H9 (cell line): ENCODE data around the gene HSPG2. TPM values are rescaled to one million over a fixed set of nuclear protein-coding genes. Genes with fewer than 3 reads are reported as not detected.

Experiments
- DNase-seq: peaks from one replicate; pipeline ENCODE4 v3.0.0-alpha.2; 2017
- H2AFZ ChIP-seq: one replicate; pipeline ENCODE4 v1.6.1; 2013; ENCODE audit warnings: mild to moderate bottlenecking, low read length, control low read depth, moderate library complexity
- H2AK5ac ChIP-seq: 2 replicates; pipeline ENCODE4 v1.6.1; 2013; ENCODE audit warnings: low read length, control low read depth, mixed read lengths; ENCODE audit not compliant: insufficient read length
- H2BK120ac ChIP-seq: one replicate; pipeline ENCODE4 v1.6.1; 2013; ENCODE audit warnings: low read depth, mild to moderate bottlenecking, low read length, control low read depth, inconsistent platforms; ENCODE audit not compliant: poor library complexity, severe bottlenecking
- H2BK12ac ChIP-seq: 2 replicates; pipeline ENCODE4 v1.6.1; 2013; ENCODE audit warnings: low read length, control low read depth, mixed read lengths, low read depth; ENCODE audit not compliant: insufficient read length
- H2BK15ac ChIP-seq: 2 replicates; pipeline ENCODE4 v1.6.1; 2013; ENCODE audit warnings: low read depth, low read length, control low read depth
- H2BK20ac ChIP-seq: one replicate; pipeline ENCODE4 v1.6.1; 2013; ENCODE audit warnings: low read depth, mild to moderate bottlenecking, low read length, control low read depth, inconsistent platforms; ENCODE audit not compliant: poor library complexity, severe bottlenecking
- H2BK5ac ChIP-seq: 2 replicates; pipeline ENCODE4 v1.6.1; 2013; ENCODE audit warnings: low read length, control low read depth, mixed read lengths; ENCODE audit not compliant: insufficient read length
- H3K14ac ChIP-seq: 2 replicates; pipeline ENCODE4 v1.6.1; 2013; ENCODE audit warnings: low read length, control low read depth; ENCODE audit not compliant: insufficient read depth
- H3K18ac ChIP-seq: 2 replicates; pipeline ENCODE4 v1.6.1; 2013; ENCODE audit warnings: low read depth, mild to moderate bottlenecking, mixed read lengths, low read length, control low read depth; ENCODE audit not compliant: insufficient read length
- H3K23ac ChIP-seq: 2 replicates; pipeline ENCODE4 v1.6.1; 2013; ENCODE audit warnings: low read length, control low read depth, mixed read lengths, low read depth; ENCODE audit not compliant: insufficient read length
- H3K23me2 ChIP-seq: 2 replicates; pipeline ENCODE4 v1.6.1; 2013; ENCODE audit warnings: low read depth, mild to moderate bottlenecking, mixed read lengths, low read length, control low read depth; ENCODE audit not compliant: insufficient read length, poor library complexity, severe bottlenecking
- H3K27ac ChIP-seq: 2 replicates; pipeline ENCODE4 v1.5.1; 2013; ENCODE audit warnings: low read length, control low read depth, mixed read lengths, low read depth; ENCODE audit not compliant: insufficient read length
- H3K27me3 ChIP-seq: 2 replicates; pipeline ENCODE4 v1.6.1; 2013; ENCODE audit warnings: low read length, control low read depth, inconsistent platforms; ENCODE audit not compliant: insufficient read depth
- H3K4ac ChIP-seq: 2 replicates; pipeline ENCODE4 v1.6.1; 2013; ENCODE audit warnings: low read depth, mild to moderate bottlenecking, control low read depth, inconsistent platforms, low read length, moderate library complexity
- H3K4me1 ChIP-seq: 2 replicates; pipeline ENCODE4 v1.6.1; 2013; ENCODE audit warnings: low read length, control low read depth, inconsistent platforms; ENCODE audit not compliant: insufficient read depth
- H3K4me2 ChIP-seq: 2 replicates; pipeline ENCODE4 v1.6.1; 2013; ENCODE audit warnings: low read length, control low read depth, mixed read lengths; ENCODE audit not compliant: insufficient read length, insufficient read depth
- H3K56ac ChIP-seq: 2 replicates; pipeline ENCODE4 v1.6.1; 2013; ENCODE audit warnings: low read depth, mild to moderate bottlenecking, mixed read lengths, low read length, control low read depth; ENCODE audit not compliant: insufficient read length
- H3K79me1 ChIP-seq: 2 replicates; pipeline ENCODE4 v1.6.1; 2013; ENCODE audit warnings: low read depth, mild to moderate bottlenecking, moderate library complexity, low read length, control low read depth, inconsistent platforms; ENCODE audit not compliant: insufficient read depth, poor library complexity, severe bottlenecking
- H3K79me2 ChIP-seq: 2 replicates; pipeline ENCODE4 v1.6.1; 2013; ENCODE audit warnings: low read length, control low read depth, inconsistent platforms; ENCODE audit not compliant: insufficient read depth
- H3K9ac ChIP-seq: 2 replicates; pipeline ENCODE4 v1.6.1; 2013; ENCODE audit warnings: low read length, control low read depth, mixed read lengths; ENCODE audit not compliant: insufficient read length; ENCODE audit errors: extremely low read depth
- H3K9me3 ChIP-seq: one replicate; pipeline ENCODE4 v1.6.1; 2013; ENCODE audit warnings: low read depth, low read length, inconsistent platforms; ENCODE audit not compliant: control insufficient read depth
- H3T11ph ChIP-seq: one replicate; pipeline ENCODE4 v1.6.1; 2013; ENCODE audit warnings: mild to moderate bottlenecking, low read length, control low read depth, inconsistent platforms
- H4K20me1 ChIP-seq: one replicate; pipeline ENCODE4 v1.6.1; 2013; ENCODE audit not compliant: control insufficient read depth, insufficient read length, insufficient read depth
- H4K5ac ChIP-seq: 2 replicates; pipeline ENCODE4 v1.6.1; 2013; ENCODE audit warnings: low read depth, mild to moderate bottlenecking, mixed read lengths, low read length, control low read depth; ENCODE audit not compliant: insufficient read length
- H4K8ac ChIP-seq: replicated peaks from 2 replicates; pipeline ENCODE4 v1.6.1; 2013; ENCODE audit warnings: low read length, control low read depth, mixed read lengths, low read depth; ENCODE audit not compliant: insufficient read length
- H4K91ac ChIP-seq: 2 replicates; pipeline ENCODE4 v1.6.1; 2013; ENCODE audit warnings: low read depth, mild to moderate bottlenecking, moderate library complexity, mixed read lengths, low read length, control low read depth; ENCODE audit not compliant: insufficient read length
- H3K27ac Mint-ChIP-seq, 3 experiments: 2 replicates in 2 of 3; 3 replicates in 1 of 3; pipeline ENCODE4 v1.8.0; 2020 to 2021; ENCODE audit warnings: mixed read lengths in 3 of 3, mild to moderate bottlenecking in 1 of 3, moderate library complexity in 1 of 3
- H3K27me3 Mint-ChIP-seq: 2 replicates; pipeline ENCODE4 v1.8.0; 2021; ENCODE audit warnings: low read depth, mild to moderate bottlenecking, moderate library complexity, mixed read lengths
- H3K36me3 Mint-ChIP-seq, 3 experiments: 2 replicates in 2 of 3; 3 replicates in 1 of 3; pipeline ENCODE4 v1.8.0; 2020 to 2021; ENCODE audit warnings: low read depth in 3 of 3, mixed read lengths in 3 of 3; ENCODE audit not compliant: insufficient read depth in 1 of 3
- H3K4me1 Mint-ChIP-seq, 2 experiments: 2 replicates each; pipeline ENCODE4 v1.8.0; 2020; ENCODE audit warnings: mixed read lengths in 2 of 2
- H3K4me3 Mint-ChIP-seq, 2 experiments: 2 replicates in 1 of 2; 3 replicates in 1 of 2; pipeline ENCODE4 v1.8.0; 2020 to 2021; ENCODE audit warnings: mild to moderate bottlenecking in 2 of 2, mixed read lengths in 2 of 2, moderate library complexity in 1 of 2
- H3K9me3 Mint-ChIP-seq, 2 experiments: 2 replicates in 1 of 2; 3 replicates in 1 of 2; pipeline ENCODE4 v1.8.0; 2020; ENCODE audit warnings: mild to moderate bottlenecking in 2 of 2, mixed read lengths in 2 of 2, moderate library complexity in 1 of 2
- CTCF ChIP-seq: fragments of 200-600 bp; sonication (generic); conservative IDR thresholded peaks from 3 replicates; pipeline ENCODE4 v1.8.0; 2021; ENCODE audit warnings: antibody characterized with exemption, mild to moderate bottlenecking
- WGBS: extraction: QIAGEN DNeasy Blood & Tissue Kit; methylation state at CpG from one replicate; pipeline ENCODE4 v1.1.7; 2013; ENCODE audit warnings: missing lambda C conversion rate, low lambda C conversion rate, mixed read lengths; ENCODE audit not compliant: insufficient read length; ENCODE audit errors: extremely low coverage; 5-methylcytosine and 5-hydroxymethylcytosine counted together
- total RNA-seq: library from RNA; stranded (reverse); gene quantifications from 2 replicates; pipeline ENCODE4 v1.2.1, GENCODE V29; 2021

The HSPG2 gene
- total RNA-seq, 1 experiment from 2014 or later: 90.0 TPM

DNA sequence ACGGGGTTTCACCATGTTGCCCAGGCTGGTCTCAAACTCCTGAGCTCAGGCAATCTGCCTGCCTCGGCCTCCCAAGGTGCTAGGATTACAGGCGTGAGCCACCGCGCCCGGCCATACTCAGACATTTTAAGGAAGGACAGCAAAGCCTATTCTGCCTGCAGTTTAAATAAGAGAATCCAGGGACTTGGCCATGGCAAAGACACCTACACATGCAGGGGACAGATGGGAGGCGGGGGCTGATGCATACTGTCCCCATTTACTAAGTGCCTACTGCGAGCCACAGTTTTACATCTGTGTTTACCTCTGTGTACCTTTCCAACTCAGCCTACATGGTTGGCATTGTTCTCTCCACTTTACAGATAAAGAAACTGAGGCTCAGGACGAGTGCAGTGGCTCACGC lies 99.6 kb downstream of the HSPG2 start:
- Histone ChIP-seq H3K27ac (no peak overlapping the region), H4K5ac (no peak overlapping the region), H3K23me2 (no peaks in the 10 kb centered on the region), H2BK12ac (no peak overlapping the region), H3K9me3 (peaks cover 10% of the 10 kb centered on the region), H3K14ac (no peak overlapping the region), H4K20me1 (no peaks in the 10 kb centered on the region), H4K91ac (no peak overlapping the region), H2BK20ac (no peak overlapping the region), H3K27me3 (no peaks in the 10 kb centered on the region), H3K56ac (no peak overlapping the region), H3K9ac (no peak overlapping the region), H2BK5ac (no peak overlapping the region), H2AK5ac (no peak overlapping the region), H3K4me2 (no peak overlapping the region), H2BK120ac (no peak overlapping the region), H3K79me2 (no peaks in the 10 kb centered on the region), H3K23ac (no peak overlapping the region), H4K8ac (no peak overlapping the region), H3K4me1 (no peaks in the 10 kb centered on the region), H3K79me1 (no peaks in the 10 kb centered on the region), H3T11ph (no peak overlapping the region), H3K4ac (no peak overlapping the region), H2AFZ (no peak overlapping the region), H3K18ac (no peak overlapping the region), H2BK15ac (no peak overlapping the region)
- Mint-ChIP-seq H3K4me1 (no peaks in the 10 kb centered on the region), H3K27me3 (no peaks in the 10 kb centered on the region; the same call in 1 of the 2 replicates), H3K4me3 (no peak overlapping the region), H3K9me3 (peaks cover 16% of the 10 kb centered on the region in 2 experiments), H3K27ac (no peak overlapping the region; a peak in 1 of 7 replicates), H3K36me3 (peaks cover 42 to 75% (median 70%) of the 10 kb centered on the region in 3 experiments)
- TF ChIP-seq CTCF: no peak
- WGBS: no CpG with 5 or more reads among the region's 10 CpGs
- DNase-seq: no peak
